GM18517 (cell line): Measurements from ENCODE around the gene GBX1.

Experiments used
- ATAC-seq: cut with Tn5 transposase; IDR thresholded peaks from one replicate; pipeline ENCODE4 v1.9.1; 2021; ENCODE audit warnings: mild to moderate bottlenecking, moderate library complexity; ENCODE audit not compliant: unreplicated experiment

GBX1 gene

GRCh38 chr7:151167197-151167961 is at the start of gene GBX1:
GBX1 (minus strand) TSS chr7:151167694; CDS start chr7:151167548, 146 bp downstream.
- ATAC-seq = no peak

DNA sequence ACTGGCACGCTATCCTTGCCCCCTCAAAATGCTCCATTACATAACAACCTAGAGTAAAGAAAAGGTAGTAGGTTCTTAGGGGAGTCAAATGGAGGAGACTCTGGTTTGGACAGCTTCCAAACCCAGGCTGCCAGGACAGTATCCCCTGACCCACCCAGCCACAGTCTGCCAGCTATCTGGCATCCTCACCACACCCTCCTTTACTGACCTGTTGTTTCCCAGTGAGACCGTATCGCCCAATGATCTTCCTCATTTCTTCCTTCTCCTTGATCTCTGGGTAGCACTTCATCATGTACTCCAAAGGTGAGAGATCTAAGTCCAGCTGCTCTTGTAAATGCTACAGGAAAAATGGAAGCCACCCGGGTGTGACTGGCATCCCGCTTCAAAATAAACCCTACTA is 47.9 kb upstream of the GBX1 start:
- no peak for ATAC-seq

- no peak for ATAC-seq
These were observed 46.3 kb upstream of the GBX1 start for GRCh38 chr7:151213826-151214225.

DNA sequence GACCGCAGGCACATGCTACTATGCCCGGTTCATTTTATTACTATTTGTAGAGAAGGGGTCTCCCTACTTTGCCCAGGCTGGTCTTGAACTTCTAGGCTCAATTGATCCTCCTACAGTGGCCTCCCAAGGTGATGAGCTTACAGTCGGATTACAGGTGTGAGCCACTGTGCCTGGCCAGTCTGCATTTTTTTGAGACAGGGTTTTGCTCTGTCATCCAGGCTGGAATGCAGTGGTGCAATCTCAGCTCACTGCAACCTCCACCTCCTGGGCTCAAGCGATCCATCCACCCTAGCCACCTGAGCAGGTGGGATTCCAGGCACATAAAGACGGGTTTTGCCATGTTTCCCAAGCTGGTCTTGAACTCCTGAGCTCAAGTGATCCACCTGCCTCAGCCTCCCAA is 45.1 kb upstream of the GBX1 start:
- no peak for ATAC-seq

- no peak for ATAC-seq
These were observed 43.8 kb upstream of the GBX1 start for GRCh38 chr7:151211155-151211772.

- no peak for ATAC-seq
These were observed 42.8 kb upstream of the GBX1 start, which contains the start of gene H2BK1 for GRCh38 chr7:151210087-151210854. H2BK1 (minus strand) TSS chr7:151210488; CDS start chr7:151210318, 170 bp downstream.

GRCh38 chr7:151209588-151209987 is 42.1 kb upstream of the GBX1 start:
- no peak for ATAC-seq

- no peak for ATAC-seq
These were observed 40.9 kb upstream of the GBX1 start for GRCh38 chr7:151208253-151208862.

GRCh38 chr7:151207804-151208203 is 40.3 kb upstream of the GBX1 start:
- no peak for ATAC-seq

GRCh38 chr7:151207315-151207714 is 39.8 kb upstream of the GBX1 start:
- no peak for ATAC-seq

DNA sequence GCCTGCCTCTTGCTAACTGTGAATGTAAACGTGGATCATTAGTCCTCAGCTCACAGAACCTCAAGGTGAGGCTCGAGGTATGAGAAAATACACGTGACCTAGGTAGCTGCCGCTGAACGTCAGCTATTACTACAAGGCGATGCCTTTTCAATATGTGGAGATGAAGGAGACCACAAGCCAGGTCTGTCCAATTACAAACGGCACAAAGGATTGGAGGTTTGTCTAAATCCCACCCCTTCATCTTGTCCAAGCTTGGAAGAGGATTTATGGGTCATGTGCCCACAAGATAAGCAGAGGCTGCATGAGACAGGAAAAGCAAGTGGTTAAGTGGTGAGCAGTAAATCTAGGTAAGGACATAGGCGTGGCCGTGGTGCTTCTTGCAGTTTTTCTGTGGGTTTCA is 39.4 kb upstream of the GBX1 start:
- no peak for ATAC-seq

DNA sequence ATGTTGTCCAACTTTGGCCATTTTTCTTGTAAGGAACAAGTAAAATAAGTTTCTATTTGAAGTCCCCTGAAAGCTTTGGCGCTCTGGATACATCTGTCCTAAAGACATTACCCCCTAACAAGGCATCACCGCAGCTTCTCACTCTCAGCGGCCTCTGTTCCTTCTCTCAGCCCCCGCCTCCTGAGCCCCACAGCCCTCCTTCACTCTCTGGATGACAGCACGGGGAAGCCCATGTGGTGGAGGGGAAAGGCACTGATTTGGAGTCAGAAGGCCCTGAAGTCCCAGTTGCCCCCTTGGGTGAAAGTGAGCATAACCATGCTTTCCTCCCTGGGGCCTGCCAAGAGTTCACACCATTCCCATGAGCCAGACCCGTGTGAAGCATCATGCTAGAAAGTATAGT is 38.2 kb upstream of the GBX1 start:
- ATAC-seq = no peak

DNA sequence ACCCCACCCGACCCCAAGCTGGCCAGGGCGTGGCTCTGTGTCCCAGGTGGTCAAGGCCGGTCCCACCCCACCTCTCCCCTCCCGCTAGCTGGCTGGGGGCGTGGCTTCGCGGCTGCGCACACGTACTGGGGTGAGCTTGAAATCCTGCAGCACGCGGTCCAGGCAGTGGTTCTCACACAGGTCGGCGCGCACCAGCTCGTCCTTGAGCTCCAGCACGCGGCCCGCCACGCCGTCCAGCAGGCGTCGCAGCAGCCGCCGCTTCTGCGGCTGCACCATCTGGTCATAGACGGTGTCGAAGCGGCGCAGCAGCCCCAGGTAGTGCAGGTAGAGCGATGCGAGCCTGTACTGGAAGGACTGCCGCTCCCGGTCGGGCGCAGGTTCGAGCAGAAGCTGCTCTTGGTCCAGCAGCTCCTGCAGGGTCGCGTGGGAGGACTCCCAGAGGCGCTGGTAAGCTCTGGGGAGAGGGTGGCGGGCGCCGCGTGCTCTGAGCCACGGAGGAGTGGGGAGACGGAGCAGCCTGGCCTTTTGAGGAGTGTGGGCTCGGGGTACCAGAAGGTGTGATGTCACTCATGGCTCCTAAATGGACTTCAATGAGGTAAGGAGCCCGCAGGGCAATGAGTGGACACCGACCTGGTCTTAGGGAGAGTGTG is 37.0 kb upstream of the GBX1 start:
- no peak for ATAC-seq

- no peak for ATAC-seq
These were observed 35.3 kb upstream of the GBX1 start for GRCh38 chr7:151202836-151203235.

- ATAC-seq = no peak
These were observed 34.3 kb upstream of the GBX1 start for GRCh38 chr7:151201751-151202150.

DNA sequence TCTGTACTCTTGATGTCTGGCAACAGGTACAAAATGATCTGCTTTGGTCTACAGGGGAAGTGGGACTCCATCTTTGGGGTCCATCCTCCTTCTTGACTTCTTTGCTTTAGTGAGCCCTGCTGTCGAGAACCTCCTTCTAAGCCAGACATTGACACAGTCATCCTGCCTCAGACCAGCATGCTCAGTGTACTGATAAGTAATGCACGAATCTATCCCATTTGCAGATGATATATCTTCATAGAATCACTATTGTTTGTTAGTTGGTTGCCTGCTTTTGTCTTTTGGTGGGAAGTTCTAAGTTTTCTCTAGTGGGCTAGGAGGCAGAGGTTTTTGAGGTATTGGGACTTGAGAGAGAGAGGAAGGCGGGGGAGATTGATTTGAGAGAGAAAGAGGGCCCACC is 33.9 kb upstream of the GBX1 start:
- ATAC-seq = no peak

DNA sequence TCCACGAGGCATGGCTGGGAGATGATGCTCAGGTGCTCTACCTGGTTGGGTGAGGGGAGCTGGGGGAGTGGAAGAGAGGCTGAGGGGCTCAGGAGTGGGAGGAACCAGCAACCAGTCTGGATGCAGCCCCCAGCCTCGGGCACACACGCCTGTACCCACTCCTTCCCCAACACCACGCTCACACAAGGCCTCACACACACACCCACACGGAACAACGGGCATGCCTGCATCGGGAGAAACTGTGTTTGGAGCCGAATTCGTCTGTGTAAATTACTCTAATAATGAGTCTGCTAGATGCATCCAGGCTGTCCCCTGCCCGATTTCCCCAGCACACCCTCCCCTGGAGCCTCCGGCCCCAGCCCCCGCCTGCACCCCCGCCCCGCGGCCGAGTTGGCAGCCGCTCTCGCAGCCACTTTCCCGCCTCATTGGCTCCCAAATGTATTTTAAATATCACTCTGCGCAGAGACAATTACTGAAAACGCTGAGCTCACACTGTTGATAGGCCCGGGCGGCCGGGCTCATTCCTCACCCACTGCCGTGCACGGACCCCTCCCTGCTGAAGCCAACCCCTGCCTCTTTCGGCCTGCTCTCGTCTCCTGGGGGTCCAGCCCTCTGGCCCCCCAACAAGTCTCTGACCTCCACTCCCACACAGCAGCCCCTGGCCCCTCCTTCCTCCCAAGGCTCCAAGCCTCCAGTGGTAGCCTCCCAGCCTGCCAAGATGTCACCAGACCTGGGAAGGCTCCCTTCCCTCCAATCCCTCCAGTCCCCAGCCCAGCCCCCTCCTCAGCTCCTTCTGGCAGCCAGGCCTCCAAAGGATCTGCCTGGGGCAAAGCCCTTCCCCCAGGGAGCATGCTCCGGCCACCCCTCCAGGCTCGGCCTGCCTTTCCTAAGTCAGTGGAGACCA is 31.7 kb upstream of the GBX1 start:
- ATAC-seq = no peak

- no peak for ATAC-seq
These were observed 30.4 kb upstream of the GBX1 start for GRCh38 chr7:151197932-151198331.

- no peak for ATAC-seq
These were observed 28.3 kb upstream of the GBX1 start for GRCh38 chr7:151195616-151196450.
